HT1080 (cell line): ENCODE results near the gene PTPRD. TPM values are rescaled to one million over a fixed set of nuclear protein-coding genes. Genes with fewer than 3 reads are reported as not detected.

Experiments
- DNase-seq: peaks from one replicate; pipeline ENCODE4 v3.0.0-alpha.2; 2015; ENCODE audit warnings: low read depth
- total RNA-seq: library from RNA; depleted of rRNA; stranded (reverse); fragments of >200 nt; shearing (Covaris generic); gene quantifications from 2 replicates; pipeline ENCODE4 v1.2.3, GENCODE V29; 2014

Gene PTPRD
- total RNA-seq, 1 experiment from 2014 or later, result 9.6 TPM

- no peak for DNase-seq
These were observed 2135.4 kb downstream of the PTPRD start for GRCh38 chr9:8477450-8477849.

GRCh38 chr9:8474937-8475336, 2137.9 kb downstream of the PTPRD start:
- no peak for DNase-seq

GRCh38 chr9:8473244-8474020, 2139.4 kb downstream of the PTPRD start:
- no peak for DNase-seq

DNA sequence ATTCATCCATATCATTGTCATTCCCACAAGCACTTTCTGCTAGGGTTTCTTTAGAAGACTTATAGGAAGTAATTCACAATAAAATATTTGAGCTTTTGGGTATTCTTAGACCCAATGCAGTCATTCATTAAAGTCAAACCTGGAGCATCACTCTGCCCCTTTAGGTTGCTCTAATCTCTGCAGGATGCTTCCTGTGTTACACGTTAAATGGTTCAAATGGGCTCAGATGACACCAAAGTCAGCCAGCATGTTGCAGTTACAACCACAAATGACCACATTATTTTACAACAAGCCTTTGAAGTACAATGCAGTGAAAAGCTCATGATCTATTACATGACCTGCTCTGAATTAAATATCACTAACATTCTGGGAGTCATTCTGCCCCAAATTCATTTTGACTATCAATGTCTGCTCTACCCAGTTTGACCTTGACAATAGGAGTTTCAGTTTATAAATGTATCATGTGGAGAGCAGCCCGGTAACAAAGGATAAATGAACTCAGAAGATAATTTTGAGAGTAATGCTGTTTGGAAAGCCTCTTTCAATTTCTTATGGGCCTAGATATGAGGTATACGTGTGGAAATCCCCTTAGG, 2144.7 kb downstream of the PTPRD start:
- no peak for DNase-seq

DNA sequence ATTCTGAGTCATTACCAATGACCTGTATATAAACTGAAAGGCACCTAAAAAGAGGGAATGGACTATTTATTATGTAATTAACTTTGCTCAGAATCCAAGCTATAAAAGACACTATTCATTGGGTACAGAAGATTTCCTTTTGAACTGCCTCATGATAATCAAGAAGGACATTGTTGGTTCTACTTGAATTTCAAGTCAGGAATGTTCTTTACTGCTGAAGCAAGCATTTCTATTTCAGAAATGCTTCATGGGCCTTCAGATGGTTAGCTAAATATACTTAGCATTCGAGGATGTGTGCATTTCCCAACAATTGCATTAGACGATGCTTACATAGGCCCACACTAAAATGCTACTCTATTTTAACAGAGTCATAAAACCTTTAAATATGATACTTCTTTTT, 2155.0 kb downstream of the PTPRD start:
- no peak for DNase-seq

- no peak for DNase-seq
These were observed 2155.7 kb downstream of the PTPRD start for GRCh38 chr9:8457055-8457454.

DNA sequence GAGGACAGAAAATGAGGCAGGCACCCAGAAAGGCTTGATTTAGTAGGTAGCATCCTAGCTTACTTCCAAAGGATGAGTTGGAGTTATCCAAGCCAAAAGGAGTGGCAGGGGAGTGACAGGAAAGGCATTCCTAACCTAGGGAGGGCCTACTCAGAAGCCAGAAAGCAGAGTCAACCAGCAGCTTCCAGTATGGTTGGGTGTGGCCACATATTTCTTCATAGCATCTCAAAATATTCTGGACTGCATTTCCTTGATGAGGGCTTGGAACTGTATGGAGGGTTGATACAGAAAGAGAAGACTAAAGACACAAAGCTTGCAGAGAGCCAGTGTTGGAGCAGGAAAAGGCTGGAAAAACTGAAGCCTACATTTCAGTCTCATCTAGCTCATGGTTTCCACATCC, 2156.5 kb downstream of the PTPRD start:
- peak; percentile 52 for DNase-seq

DNA sequence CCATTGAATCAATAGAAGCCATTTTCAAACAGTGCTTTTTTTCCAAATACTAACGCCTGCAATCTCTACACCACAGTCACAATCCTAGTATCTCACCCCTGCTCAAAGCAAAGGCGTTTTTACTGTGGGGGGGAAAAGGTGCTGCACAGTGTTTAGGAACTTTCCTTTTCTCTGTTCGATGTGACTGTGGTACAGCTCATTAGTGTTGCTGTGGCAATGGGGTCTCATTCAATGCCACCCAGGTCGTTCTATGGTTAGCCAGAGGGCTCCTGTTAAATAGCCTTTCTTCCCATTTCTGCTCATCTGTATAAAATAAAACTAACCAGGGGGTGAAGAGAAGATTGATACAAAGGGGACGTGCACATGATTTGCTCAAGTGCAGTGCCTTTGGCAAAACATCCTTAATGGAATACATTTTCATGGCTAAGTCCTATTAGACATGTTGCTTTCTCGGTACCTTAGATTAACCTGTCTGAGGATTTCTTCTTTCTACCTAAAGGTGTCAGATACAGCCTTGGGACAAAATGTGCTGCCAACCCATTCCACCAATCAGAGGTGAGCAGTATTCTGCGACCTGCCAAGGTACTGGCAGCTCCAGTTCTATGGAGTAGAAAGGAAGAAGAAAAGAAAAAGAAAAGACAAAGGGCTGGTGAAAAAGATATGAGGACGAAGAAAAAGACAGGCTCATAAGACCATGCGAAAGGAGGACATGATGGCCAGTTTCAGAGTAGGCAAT, 2161.8 kb downstream of the PTPRD start:
- DNase-seq, result no peak

DNA sequence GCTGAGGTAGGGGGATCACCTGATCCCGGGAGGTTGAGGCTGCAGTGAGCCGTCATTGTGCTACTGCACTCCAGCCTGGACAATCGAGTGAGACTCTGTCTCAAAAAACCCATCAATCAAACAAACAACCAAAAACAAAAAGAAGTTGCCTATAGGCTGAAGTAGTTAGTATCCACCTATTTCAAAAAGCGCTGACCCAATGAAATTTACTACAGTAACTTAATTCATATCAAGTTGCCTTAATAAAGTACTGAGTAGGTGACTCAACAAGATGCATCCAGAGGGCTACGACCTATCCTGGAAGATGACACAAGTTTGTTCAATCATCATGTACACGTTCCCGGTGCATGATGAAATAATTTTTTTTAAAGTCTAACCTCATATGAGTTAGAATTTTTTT, 2164.6 kb downstream of the PTPRD start:
- DNase-seq, result no peak

DNA sequence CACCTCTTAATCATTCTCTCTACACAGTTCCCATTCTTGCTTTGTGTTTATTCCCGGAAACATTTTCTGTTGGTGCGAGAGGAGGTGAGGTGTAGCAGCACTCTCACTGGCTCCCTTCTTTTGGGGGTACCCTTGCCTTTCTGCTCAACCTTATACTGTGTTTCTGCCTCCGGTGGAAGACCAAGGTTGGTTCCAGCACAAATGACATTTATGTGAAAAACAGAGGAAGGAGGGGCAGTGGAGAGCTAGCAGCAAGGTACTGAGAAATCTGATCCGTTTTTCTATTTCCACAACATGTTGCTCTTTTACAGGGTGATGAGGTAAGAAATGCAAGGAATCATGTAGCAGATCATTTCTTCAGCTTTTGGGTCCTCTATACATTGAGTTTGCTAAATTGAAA, 2165.2 kb downstream of the PTPRD start:
- DNase-seq, result no peak

DNA sequence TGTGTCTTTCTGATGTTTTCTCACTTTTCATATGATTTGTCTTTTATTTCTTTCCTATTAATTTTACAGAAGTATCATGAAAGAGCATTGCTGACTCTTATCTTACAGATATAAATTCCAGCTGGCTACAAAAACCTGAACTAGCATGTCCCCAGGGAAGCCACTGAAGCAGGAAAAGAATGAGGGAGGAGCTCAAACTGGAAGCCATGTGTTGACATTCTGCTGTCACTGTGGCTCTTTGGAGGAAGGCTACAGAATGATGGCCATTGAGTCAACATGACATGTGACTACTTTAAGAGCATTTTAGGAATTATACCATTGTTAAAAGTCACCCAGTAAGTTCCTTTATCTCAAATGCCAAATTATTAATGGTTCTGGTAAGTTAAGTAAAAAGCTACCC, 2174.9 kb downstream of the PTPRD start:
- no peak for DNase-seq

DNA sequence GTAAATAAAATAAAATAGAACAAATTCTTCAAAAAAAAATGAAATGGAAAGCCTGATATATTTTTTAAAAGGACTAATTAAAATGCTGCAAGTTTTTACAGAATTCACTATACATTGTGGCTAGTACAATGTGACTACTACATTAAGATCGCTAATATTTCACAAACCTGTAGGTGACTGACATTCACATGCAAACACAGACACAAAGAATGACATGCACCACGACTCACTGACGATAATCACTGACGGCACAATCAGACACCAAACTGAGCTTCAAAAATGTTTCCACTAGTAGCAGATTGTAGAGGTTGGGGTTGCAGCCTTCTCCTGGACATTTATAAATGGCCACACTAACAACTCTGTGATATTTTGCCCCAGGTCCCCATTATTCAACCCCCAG, 2175.5 kb downstream of the PTPRD start:
- no peak for DNase-seq

DNA sequence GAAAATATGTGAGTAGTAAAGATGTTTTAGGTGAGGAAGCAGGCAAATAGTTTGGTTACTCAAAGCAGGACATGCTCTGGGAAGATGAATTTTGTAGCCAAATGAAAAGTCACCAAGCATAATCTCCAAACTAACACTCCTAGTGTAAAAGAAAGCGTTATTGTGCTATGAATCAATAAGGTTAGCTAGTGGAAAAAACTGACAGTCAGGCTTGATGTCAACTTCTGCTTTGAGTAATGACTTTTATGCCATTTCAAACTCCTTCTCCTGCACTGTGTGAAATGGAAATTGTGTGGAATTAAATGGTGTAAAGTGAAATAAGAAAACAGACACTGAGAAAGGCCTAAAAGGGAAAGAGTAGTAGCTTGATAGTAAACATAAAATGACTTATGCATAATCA, 2176.0 kb downstream of the PTPRD start:
- no peak for DNase-seq

DNA sequence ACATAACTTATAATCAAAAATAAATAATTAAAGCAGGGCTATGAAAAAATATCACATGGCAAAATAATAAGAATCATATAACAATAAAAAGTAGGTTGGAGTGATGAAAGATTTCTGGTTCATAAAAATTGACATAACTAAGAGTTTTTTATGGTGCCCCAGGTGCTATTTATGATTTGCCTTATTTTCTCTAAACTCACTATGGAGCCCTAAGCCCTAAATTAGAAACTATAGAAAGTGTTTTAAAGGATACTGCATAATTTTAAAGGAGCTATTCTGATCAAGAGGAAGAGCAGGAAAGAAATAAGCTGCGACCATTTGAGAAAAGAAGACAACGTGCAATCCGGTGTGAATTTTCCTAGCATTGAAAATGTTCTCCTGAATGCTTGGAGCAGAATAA, 2178.2 kb downstream of the PTPRD start:
- no peak for DNase-seq

GRCh38 chr9:8432224-8432623, 2180.6 kb downstream of the PTPRD start:
- DNase-seq, result no peak

DNA sequence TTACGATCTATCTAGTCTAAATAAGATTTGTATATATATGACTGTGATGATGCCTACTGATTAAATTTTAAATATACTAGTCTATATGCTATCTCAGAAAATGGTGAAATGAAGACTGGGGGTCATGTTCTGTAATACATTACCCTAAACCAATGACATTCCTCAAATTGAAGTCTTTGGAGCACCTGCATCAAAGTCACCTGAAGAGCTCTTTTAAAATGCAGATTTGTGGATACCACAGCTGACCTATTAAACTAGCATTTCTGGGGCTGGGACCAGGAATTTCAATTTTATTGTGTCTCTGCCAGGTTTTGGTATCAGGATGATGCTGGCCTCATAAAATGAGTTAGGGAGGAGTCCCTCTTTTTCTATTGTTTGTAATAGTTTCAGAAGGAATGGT, 2181.3 kb downstream of the PTPRD start:
- no peak for DNase-seq

- DNase-seq, result no peak
These were observed 2181.9 kb downstream of the PTPRD start for GRCh38 chr9:8430945-8431344.

DNA sequence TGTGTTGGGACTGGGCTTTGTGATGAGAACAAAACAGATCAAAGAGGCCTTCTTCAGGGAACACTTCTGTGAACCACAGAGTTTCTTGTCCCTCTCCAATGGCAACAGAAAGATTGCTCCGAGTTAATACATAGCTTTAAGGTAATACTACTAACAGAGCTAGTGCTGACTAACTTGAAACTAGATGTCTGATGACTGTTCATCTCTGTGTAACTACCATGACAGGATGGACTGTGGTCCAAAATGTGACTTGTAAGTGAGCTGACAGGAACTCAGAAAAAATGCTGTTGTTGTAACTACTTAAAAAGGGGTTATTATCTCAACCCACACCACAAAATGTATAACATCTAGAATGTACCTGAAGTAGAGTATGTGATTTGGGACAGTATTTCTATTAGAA, 2183.0 kb downstream of the PTPRD start:
- DNase-seq, result no peak

GRCh38 chr9:8429157-8429556, 2183.6 kb downstream of the PTPRD start:
- no peak for DNase-seq

GRCh38 chr9:8428389-8428788, 2184.4 kb downstream of the PTPRD start:
- DNase-seq, result no peak

DNA sequence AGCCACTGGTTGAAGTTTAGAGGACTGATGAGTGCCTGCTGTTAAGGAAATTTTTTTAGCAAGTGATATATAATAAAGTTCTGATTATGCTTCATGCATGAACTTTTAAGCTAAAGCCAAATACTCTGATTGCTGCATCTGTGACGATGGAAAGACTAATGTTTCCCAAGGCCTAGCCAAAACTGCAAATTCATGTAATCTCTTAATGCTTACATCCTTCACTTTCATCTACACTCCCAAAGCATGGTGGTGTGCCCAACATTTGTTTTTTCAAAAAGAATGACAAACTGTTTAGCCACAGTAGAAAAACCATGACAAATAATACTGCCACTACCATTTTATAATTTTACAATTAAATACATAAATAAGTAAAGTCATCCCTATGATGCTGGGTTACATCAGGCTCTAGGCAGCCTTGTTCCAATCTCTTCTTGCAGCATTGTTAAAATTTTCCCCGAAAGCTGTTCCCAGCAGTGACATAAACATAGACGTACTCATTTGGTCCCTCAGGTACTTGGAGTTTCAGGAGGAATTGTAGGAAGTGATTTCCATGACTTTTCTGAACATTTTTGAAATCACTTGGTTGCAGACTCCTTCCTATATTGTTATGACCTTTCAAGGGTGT, 2187.9 kb downstream of the PTPRD start:
- DNase-seq, result no peak

GRCh38 chr9:8420416-8420815, 2192.4 kb downstream of the PTPRD start:
- no peak for DNase-seq
